HEK293 (cell line): Measurements from ENCODE around the gene DPF3.
A peak's percentile ranks its signal among the peaks of the same experiment; 100 is the strongest.

Experiments used
- CTCF ChIA-PET: fragments of 350-600 bp; formaldehyde crosslinking; extraction: SDS; loops from one replicate; lab custom pipeline; 2021; ENCODE audit warnings: antibody characterized with exemption; lab: Yijun Ruan, JAX
- POLR2A ChIA-PET: fragments of 300-600 bp; formaldehyde crosslinking; extraction: SDS; loops from one replicate; lab custom pipeline; 2020; ENCODE audit warnings: antibody characterized with exemption, inconsistent platforms; lab: Yijun Ruan, JAX
- H3K27ac ChIP-seq: fragments of 200-500 bp; sonication (Bioruptor generic); 2 replicates; pipeline ENCODE4 v1.5.1; 2014; ENCODE audit warnings: low read depth, low read length, control low read depth, inconsistent platforms; ENCODE audit errors: extremely low read depth
- H3K36me3 ChIP-seq, 2 experiments: fragments of 200-500 bp in 1 of 2; sonication (Bioruptor generic) in 1 of 2; 1 replicate in 1 of 2; 2 replicates in 1 of 2; pipeline ENCODE4 v1.5.1; 2014 to 2017; ENCODE audit warnings: inconsistent platforms in 2 of 2, low read length in 2 of 2; ENCODE audit not compliant: control insufficient read depth in 2 of 2, insufficient read depth in 1 of 2
- H3K4me1 ChIP-seq: fragments of 200-500 bp; sonication (Bioruptor generic); 2 replicates; pipeline ENCODE4 v1.5.1; 2014; ENCODE audit warnings: mild to moderate bottlenecking, low read length, inconsistent platforms; ENCODE audit not compliant: control insufficient read depth, insufficient read depth
- H3K4me3 ChIP-seq: 2 replicates; pipeline ENCODE4 v1.5.1; 2011; ENCODE audit warnings: low read depth, mild to moderate bottlenecking, control low read depth, low read length, moderate library complexity
- H3K9me3 ChIP-seq: fragments of 200-500 bp; sonication (Bioruptor generic); 2 replicates; pipeline ENCODE4 v1.5.1; 2014; ENCODE audit warnings: low read depth, low read length, inconsistent platforms; ENCODE audit not compliant: control insufficient read depth, insufficient read depth
- EGR2 ChIP-seq: fragments of 450-650 bp; formaldehyde crosslinking; IDR thresholded peaks from 2 replicates; pipeline ENCODE4 v1.5.1; 2016; ENCODE audit warnings: low read depth, missing biosample characterization, missing genetic modification characterization
- FEZF1 ChIP-seq: fragments of 450-650 bp; formaldehyde crosslinking; IDR thresholded peaks from 2 replicates; pipeline ENCODE4 v1.5.1; 2016; ENCODE audit warnings: missing biosample characterization, missing genetic modification characterization
- GLIS1 ChIP-seq: fragments of 450-650 bp; formaldehyde crosslinking; IDR thresholded peaks from 2 replicates; pipeline ENCODE4 v1.5.1; 2016; ENCODE audit warnings: missing biosample characterization, missing genetic modification characterization
- HOXC10 ChIP-seq: sonication (generic); formaldehyde crosslinking; IDR thresholded peaks from 2 replicates; pipeline ENCODE4 v1.8.1; 2023; ENCODE audit warnings: mild to moderate bottlenecking, missing genetic modification reagents
- KLF7 ChIP-seq: fragments of 450-650 bp; formaldehyde crosslinking; IDR thresholded peaks from 2 replicates; pipeline ENCODE4 v1.5.1; 2016; ENCODE audit warnings: missing biosample characterization, missing genetic modification characterization, borderline replicate concordance
- KLF8 ChIP-seq: fragments of 450-650 bp; formaldehyde crosslinking; IDR thresholded peaks from 2 replicates; pipeline ENCODE4 v1.5.1; 2016; ENCODE audit warnings: missing biosample characterization, missing genetic modification characterization
- SP2 ChIP-seq: fragments of 450-650 bp; formaldehyde crosslinking; IDR thresholded peaks from 2 replicates; pipeline ENCODE4 v1.5.1; 2016; ENCODE audit warnings: missing biosample characterization, missing genetic modification characterization
- ZBTB48 ChIP-seq: fragments of 450-650 bp; formaldehyde crosslinking; IDR thresholded peaks from 2 replicates; pipeline ENCODE4 v1.5.1; 2016; ENCODE audit warnings: missing biosample characterization, missing genetic modification characterization
- ZFHX2 ChIP-seq: fragments of 450-650 bp; formaldehyde crosslinking; conservative IDR thresholded peaks from 2 replicates; pipeline ENCODE4 v1.5.1; 2016; ENCODE audit warnings: missing biosample characterization, missing genetic modification characterization
- ZNF121 ChIP-seq: fragments of 450-650 bp; formaldehyde crosslinking; IDR thresholded peaks from 2 replicates; pipeline ENCODE4 v1.5.1; 2016; ENCODE audit warnings: missing biosample characterization, missing genetic modification characterization
- ZNF169 ChIP-seq: fragments of 450-650 bp; formaldehyde crosslinking; IDR thresholded peaks from 2 replicates; pipeline ENCODE4 v1.5.1; 2016; ENCODE audit warnings: missing biosample characterization, missing genetic modification characterization
- ZNF221 ChIP-seq: fragments of 450-650 bp; formaldehyde crosslinking; IDR thresholded peaks from 2 replicates; pipeline ENCODE4 v1.5.1; 2017; ENCODE audit warnings: missing biosample characterization, missing genetic modification characterization, borderline replicate concordance
- ZNF24 ChIP-seq: fragments of 450-650 bp; formaldehyde crosslinking; IDR thresholded peaks from 2 replicates; pipeline ENCODE4 v1.5.1; 2016; ENCODE audit warnings: missing biosample characterization, missing genetic modification characterization
- ZNF292 ChIP-seq: fragments of 450-650 bp; formaldehyde crosslinking; IDR thresholded peaks from 2 replicates; pipeline ENCODE4 v1.5.1; 2016; ENCODE audit warnings: low read depth, missing biosample characterization, missing genetic modification characterization, borderline replicate concordance
- ZNF302 ChIP-seq: fragments of 450-650 bp; formaldehyde crosslinking; IDR thresholded peaks from 2 replicates; pipeline ENCODE4 v1.5.1; 2016; ENCODE audit warnings: missing biosample characterization, missing genetic modification characterization, low read depth
- ZNF513 ChIP-seq: fragments of 450-650 bp; IDR thresholded peaks from 2 replicates; pipeline ENCODE4 v1.5.1; 2018; ENCODE audit warnings: missing biosample characterization, missing genetic modification characterization
- ZNF585B ChIP-seq: fragments of 450-650 bp; formaldehyde crosslinking; IDR thresholded peaks from 2 replicates; pipeline ENCODE4 v1.5.1; 2016; ENCODE audit warnings: missing biosample characterization, missing genetic modification characterization
- ZNF624 ChIP-seq: fragments of 450-650 bp; formaldehyde crosslinking; IDR thresholded peaks from 2 replicates; pipeline ENCODE4 v1.5.1; 2017; ENCODE audit warnings: missing biosample characterization, missing genetic modification characterization
- ZNF692 ChIP-seq: fragments of 450-650 bp; formaldehyde crosslinking; IDR thresholded peaks from 2 replicates; pipeline ENCODE4 v1.5.1; 2016; ENCODE audit warnings: missing biosample characterization, missing genetic modification characterization
- TF ChIP-seq, protein P1 (sequence below): fragments of 450-650 bp; formaldehyde crosslinking; IDR thresholded peaks from 2 replicates; pipeline ENCODE4 v1.5.1; 2016; ENCODE audit warnings: missing biosample characterization, missing genetic modification characterization
- TF ChIP-seq, protein P2 (sequence below): fragments of 450-650 bp; formaldehyde crosslinking; IDR thresholded peaks from 2 replicates; pipeline ENCODE4 v1.5.1; 2017; ENCODE audit warnings: missing biosample characterization, mild to moderate bottlenecking, missing genetic modification characterization, moderate library complexity
- TF ChIP-seq, protein P3 (sequence below): fragments of 450-650 bp; formaldehyde crosslinking; IDR thresholded peaks from 2 replicates; pipeline ENCODE4 v1.5.1; 2016; ENCODE audit warnings: missing biosample characterization, missing genetic modification characterization
- TF ChIP-seq, protein P4 (sequence below): fragments of 450-650 bp; formaldehyde crosslinking; IDR thresholded peaks from 2 replicates; pipeline ENCODE4 v1.5.1; 2017; ENCODE audit warnings: missing biosample characterization, missing genetic modification characterization

Gene DPF3

GRCh38 chr14:72833174-72833573, 60.7 kb downstream of the DPF3 start:
- no peaks in the 10 kb centered on the region for H3K36me3 ChIP-seq
- no peaks in the 10 kb centered on the region for H3K9me3 ChIP-seq
- H3K27ac ChIP-seq, result no peak overlapping the region
- POLR2A ChIA-PET, result no interaction called here
- H3K4me1 ChIP-seq, result peaks cover 4% of the 10 kb centered on the region
- no peak overlapping the region for H3K4me3 ChIP-seq
- CTCF ChIA-PET, result no interaction called here
- TF ChIP-seq SP2 (no peak), KLF7 (no peak), KLF8 (tag by site-specific recombination) (no peak), ZNF121 (no peak), HOXC10 (CRISPR knock-in tag) (no peak), ZNF513 (tag by site-specific recombination) (no peak), GLIS1 (no peak), ZNF292 (no peak), ZNF624 (tag by site-specific recombination) (no peak)
- TF ChIP-seq, protein P1, sequence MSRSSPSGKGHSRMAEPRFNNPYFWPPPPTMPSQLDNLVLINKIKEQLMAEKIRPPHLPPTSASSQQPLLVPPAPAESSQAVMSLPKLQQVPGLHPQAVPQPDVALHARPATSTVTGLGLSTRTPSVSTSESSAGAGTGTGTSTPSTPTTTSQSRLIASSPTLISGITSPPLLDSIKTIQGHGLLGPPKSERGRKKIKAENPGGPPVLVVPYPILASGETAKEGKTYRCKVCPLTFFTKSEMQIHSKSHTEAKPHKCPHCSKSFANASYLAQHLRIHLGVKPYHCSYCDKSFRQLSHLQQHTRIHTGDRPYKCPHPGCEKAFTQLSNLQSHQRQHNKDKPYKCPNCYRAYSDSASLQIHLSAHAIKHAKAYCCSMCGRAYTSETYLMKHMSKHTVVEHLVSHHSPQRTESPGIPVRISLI (tag by site-specific recombination), result no peak

GRCh38 chr14:72830786-72831594, 62.9 kb downstream of the DPF3 start:
- H3K27ac ChIP-seq, result no peak overlapping the region
- peaks cover 4% of the 10 kb centered on the region for H3K4me1 ChIP-seq
- no peaks in the 10 kb centered on the region for H3K36me3 ChIP-seq
- ChIA-PET CTCF (interaction anchor here (0.7 kb wide), 1 partner anchor 75 kb away, joined by 3 read pairs; no protein-coding TSS in a partner anchor), POLR2A (no interaction called here)
- no peaks in the 10 kb centered on the region for H3K9me3 ChIP-seq
- no peak overlapping the region for H3K4me3 ChIP-seq
- TF ChIP-seq, protein P2, sequence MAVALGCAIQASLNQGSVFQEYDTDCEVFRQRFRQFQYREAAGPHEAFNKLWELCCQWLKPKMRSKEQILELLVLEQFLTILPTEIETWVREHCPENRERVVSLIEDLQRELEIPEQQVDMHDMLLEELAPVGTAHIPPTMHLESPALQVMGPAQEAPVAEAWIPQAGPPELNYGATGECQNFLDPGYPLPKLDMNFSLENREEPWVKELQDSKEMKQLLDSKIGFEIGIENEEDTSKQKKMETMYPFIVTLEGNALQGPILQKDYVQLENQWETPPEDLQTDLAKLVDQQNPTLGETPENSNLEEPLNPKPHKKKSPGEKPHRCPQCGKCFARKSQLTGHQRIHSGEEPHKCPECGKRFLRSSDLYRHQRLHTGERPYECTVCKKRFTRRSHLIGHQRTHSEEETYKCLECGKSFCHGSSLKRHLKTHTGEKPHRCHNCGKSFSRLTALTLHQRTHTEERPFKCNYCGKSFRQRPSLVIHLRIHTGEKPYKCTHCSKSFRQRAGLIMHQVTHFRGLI (tag by site-specific recombination), result no peak
- TF ChIP-seq FEZF1 (tag by site-specific recombination) (no peak), ZNF692 (tag by site-specific recombination) (no peak), EGR2 (tag by site-specific recombination) (peak; percentile 56; the same call in 1 of the 2 replicates), ZBTB48 (tag by site-specific recombination) (no peak), ZFHX2 (tag by site-specific recombination) (peak; percentile 71), ZNF585B (tag by site-specific recombination) (no peak), ZNF302 (tag by site-specific recombination) (no peak), ZNF169 (no peak), ZNF24 (tag by site-specific recombination) (no peak), ZNF221 (tag by site-specific recombination) (no peak), GLIS1 (no peak)
- TF ChIP-seq, protein P3, sequence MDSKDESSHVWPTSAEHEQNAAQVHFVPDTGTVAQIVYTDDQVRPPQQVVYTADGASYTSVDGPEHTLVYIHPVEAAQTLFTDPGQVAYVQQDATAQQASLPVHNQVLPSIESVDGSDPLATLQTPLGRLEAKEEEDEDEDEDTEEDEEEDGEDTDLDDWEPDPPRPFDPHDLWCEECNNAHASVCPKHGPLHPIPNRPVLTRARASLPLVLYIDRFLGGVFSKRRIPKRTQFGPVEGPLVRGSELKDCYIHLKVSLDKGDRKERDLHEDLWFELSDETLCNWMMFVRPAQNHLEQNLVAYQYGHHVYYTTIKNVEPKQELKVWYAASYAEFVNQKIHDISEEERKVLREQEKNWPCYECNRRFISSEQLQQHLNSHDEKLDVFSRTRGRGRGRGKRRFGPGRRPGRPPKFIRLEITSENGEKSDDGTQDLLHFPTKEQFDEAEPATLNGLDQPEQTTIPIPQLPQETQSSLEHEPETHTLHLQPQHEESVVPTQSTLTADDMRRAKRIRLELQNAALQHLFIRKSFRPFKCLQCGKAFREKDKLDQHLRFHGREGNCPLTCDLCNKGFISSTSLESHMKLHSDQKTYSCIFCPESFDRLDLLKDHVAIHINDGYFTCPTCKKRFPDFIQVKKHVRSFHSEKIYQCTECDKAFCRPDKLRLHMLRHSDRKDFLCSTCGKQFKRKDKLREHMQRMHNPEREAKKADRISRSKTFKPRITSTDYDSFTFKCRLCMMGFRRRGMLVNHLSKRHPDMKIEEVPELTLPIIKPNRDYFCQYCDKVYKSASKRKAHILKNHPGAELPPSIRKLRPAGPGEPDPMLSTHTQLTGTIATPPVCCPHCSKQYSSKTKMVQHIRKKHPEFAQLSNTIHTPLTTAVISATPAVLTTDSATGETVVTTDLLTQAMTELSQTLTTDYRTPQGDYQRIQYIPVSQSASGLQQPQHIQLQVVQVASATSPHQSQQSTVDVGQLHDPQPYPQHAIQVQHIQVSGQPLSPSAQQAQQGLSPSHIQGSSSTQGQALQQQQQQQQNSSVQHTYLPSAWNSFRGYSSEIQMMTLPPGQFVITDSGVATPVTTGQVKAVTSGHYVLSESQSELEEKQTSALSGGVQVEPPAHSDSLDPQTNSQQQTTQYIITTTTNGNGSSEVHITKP (tag by site-specific recombination), result peak; percentile 7; the same call in 1 of the 2 replicates
- TF ChIP-seq, protein P4, sequence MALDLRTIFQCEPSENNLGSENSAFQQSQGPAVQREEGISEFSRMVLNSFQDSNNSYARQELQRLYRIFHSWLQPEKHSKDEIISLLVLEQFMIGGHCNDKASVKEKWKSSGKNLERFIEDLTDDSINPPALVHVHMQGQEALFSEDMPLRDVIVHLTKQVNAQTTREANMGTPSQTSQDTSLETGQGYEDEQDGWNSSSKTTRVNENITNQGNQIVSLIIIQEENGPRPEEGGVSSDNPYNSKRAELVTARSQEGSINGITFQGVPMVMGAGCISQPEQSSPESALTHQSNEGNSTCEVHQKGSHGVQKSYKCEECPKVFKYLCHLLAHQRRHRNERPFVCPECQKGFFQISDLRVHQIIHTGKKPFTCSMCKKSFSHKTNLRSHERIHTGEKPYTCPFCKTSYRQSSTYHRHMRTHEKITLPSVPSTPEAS (tag by site-specific recombination), result no peak
